ENCODE data around the gene EPB41L4B.

Gene EPB41L4B

GRCh38 chr9:109122726-109123621 lies 197.9 kb downstream of the EPB41L4B start:
- no peak for DNase-seq (ENCODE audit: low read depth in 2 of 2)
